Lung microvascular endothelial cell (primary cell): Measurements from ENCODE around the gene ABHD5. TPM values are rescaled to one million over a fixed set of nuclear protein-coding genes. Genes with fewer than 3 reads are reported as not detected.
A peak's percentile ranks its signal among the peaks of the same experiment; 100 is the strongest.

Experiments
- DNase-seq, 2 donors: peaks; one replicate each; pipeline versions ENCODE4 v3.0.0 to v3.0.0-alpha.2; 2010; ENCODE audit warnings: low read depth in 2 of 2
- total RNA-seq: library from RNA; depleted of rRNA; stranded (reverse); fragments of >200 nt; gene quantifications from 2 replicates; pipeline ENCODE4 v1.2.1, GENCODE V29; 2014

Gene ABHD5
- total RNA-seq, 1 donor from 2014 or later: 9.1 TPM

DNA sequence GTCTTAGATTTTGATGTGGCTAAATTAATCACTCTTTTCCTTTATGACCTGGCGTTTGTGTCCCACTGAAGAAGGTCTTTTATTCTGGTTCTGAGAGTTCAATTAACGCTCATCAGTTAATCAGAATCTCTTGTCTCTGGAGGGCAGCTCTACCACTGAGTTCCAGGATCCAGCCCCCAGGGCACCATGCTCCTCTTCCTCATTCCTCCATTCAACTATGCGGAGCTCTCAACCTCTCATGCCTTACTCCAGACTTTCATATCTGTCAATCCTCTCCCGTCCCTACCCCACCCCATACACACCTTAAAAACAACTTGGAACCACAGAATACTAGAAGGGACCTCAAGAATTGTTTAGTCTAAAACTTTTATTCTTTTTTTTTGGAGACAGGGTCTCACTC lies 4.8 kb upstream of the ABHD5 start:
- DNase-seq: no peak

DNA sequence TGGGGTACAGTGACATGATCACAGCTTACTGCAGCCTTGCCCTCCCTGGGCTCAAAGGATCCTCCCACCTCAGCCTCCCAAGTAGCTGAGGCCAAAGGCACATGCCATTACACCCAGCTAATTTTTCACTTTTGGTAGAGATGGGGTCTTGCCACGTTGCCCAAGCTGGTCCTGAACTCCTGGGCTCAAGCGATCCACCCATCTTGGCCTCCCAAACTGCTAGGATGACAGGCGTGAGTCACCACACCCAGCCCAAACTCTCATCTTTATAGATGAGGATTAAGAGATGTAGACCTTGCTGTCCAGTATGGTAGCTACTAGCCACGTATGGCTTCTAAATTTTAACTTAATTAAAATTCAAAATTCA lies 4.4 kb upstream of the ABHD5 start:
- DNase-seq: no peak

DNA sequence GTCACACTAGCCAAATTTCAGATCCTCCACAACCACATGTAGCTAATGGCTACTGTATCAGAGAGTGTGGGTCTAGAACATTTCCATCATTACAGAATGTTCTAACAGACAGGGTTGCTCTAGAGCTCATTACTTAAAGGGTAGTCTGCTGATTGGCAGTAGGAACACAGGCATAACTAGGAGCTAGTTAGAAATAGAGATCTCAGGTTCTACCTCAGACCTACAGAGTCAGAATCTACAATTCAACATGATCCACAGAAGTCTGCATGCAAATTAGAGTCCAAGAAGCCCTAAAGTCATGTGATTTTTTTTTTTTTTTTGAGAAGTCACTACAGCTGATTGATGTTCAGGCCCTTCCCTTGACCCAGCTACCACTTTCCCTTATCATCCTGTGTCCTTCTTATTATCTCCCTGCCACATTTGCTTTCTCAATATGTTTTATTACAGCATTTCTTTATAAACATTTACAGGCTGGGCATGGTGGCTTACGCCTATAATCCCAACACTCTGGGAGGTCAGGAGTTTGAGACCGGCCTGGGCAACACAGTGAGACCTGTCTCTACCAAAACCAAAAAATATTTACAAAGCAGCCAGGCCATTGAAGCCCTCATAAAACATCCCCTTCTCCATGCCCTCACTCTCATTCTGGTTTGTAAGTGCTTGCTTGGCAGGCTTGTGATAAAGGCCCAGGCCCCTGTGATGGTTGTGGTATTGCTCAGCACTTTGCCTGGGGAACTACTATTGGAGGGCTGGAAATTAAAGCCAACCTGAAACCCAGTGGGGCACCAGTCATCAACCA lies 3.8 kb upstream of the ABHD5 start:
- DNase-seq: no peak

DNA sequence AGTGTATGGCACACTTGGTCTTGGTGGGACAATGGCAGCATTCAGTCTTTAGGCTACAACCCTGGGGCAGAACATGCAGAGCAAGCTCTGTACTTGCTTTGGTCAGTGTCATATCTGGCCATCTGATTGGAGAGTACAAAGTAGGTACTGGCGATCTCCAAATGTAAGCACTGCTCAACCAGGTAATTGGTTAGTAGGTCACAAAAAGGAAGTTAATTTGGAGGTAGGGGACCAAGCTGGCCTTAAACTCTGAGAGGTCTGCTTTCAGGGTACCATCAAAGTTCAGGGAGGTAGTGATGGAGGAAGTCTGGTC lies 3.3 kb upstream of the ABHD5 start:
- no peak for DNase-seq

DNA sequence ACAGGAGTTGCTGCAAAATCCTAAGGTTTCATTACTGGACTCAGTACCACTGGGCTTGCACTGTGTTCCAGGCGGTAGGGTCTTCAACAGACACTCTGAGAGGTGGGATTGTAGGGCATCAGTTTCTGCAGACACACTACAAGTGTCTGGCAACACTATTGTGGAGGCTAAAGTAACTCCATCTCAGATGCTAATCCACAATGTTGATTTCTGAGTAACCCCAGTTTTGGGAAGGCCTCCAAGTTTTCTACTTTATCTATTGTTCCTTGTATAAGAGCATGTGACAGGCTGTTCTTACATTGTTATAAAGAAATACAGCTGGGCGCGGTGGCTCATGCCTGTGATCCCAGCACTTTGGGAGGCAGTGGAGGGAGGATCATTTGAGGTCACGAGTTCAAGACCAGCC lies 2.5 kb upstream of the ABHD5 start:
- DNase-seq: peak in 1 of 2 donors; percentile 13

DNA sequence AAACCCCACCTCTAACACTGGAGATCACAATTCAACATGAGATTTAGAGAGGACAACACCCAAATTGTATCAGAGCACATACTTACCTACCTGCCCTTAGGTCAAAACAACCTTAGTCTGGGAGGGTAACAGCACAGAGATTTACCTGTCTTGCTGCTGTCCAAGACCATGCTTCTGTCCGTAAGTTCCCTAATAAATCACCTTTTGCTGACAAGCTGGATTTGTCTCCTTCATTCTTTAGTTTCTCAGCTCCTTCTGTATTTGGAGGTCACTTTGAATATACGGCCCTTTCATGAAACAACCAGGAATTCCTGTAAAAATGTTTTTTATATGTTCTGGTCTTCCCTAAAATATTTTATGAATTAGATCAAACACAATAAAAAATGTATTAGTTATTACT lies 1.6 kb upstream of the ABHD5 start:
- DNase-seq: no peak

DNA sequence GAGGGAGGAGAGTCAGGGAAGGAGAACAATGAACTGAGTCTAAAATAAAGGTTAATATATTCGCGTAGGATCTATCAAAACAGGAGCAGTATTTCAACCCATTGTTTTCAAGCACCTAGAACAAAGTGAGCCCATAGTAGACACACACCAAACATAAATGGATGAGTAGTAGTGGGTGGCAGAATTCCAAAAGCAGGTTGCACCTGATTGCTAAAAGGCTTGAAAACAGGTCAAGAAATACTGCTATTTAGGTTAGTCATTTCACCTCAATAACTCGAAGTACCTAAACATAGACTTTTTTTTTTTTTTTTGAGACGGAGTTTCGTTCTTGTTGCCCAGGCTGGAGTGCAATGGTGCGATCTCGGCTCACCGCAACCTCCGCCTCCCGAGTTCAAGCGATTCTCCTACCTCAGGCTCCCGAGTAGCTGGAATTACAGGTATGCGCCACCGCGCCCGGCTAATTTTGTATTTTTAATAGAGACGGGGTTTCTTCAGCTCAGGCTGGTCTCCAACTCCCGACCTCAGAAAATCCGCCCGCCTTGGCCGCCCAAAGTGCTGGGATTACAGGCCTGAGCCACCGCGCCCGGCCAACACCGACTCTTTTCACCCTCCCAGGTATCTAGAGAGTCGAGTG lies 855 bp upstream of the ABHD5 start:
- DNase-seq: no peak

DNA sequence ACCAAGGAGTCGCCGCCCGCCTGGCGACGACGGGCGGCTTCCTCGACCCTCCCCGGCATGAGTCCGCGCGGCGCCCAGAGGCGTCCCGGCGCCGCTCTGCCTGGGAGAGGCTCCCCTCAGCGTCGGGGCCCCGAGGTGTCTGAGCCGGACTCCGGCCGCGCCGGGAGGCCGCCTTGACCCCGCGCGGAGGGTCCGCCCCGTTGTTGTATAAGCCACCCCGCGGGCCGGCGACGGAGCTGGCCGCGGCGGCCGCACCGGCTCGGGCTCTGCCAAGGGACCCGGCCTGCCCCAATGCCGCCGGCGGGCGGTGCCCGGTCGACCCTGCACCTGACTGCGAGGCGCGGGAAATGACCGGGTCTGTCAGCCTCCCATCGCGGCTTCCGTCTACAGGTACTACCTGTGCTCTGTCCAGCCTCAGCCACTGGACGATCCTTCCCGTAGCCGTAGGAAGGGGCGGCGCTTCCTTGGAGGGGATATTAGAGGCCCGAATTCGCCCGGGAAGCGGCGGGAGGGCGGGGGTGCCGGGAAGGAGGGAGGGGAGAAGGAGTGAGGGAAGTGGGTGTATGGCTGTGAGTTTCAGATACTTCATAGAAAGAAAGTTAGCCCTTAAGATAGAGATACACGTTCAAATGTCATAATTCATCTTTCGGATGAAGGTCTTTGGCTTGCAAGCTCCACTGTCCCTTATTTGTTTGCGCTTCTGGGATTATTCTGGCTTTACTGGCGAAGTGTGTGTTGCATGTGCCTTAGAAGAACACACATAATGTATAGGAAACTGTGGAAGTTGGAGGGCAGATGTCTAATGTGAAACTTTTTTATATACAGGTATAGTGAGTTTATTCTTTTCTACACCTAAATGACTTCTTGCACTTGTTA lies 620 bp downstream of the ABHD5 start:
- DNase-seq: peak in 1 of 2 donors; percentile 31

DNA sequence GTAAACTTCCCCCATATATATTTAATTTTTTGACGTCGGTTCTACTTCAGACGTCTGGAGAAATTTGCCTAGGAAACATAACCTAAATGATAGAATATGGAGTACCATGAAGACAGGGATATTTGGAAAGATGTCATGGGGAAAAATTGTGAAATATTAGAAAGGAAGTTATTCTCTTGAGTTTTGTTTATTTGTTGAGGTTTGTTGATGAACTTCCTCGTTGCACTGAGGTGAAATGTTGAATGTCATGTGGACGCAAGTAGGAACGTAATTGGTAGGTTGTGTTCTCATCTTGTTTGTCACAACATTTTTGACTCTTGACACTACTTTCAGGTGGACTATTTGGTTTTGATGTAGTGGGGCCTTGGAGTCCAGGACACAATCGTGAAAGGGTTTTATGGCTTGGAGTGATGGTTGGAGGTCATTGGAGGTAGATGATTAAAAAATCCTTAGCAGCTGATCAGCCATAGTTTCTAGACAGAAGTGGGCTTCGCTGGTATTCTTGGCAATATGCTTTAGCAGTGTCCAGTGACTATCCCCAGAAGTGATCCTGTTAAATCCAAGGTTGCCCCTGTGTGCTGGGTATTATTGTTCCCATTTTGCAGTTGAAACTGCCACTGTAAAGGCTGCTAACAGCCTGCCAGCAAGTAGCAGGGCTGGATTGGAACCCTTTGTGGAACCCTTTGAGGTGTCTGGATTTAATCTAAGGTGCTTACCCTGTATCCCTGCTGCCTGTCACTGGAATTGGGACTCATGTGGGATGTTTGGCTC lies 1.5 kb downstream of the ABHD5 start:
- peak in 1 of 2 donors; percentile 17 for DNase-seq

DNA sequence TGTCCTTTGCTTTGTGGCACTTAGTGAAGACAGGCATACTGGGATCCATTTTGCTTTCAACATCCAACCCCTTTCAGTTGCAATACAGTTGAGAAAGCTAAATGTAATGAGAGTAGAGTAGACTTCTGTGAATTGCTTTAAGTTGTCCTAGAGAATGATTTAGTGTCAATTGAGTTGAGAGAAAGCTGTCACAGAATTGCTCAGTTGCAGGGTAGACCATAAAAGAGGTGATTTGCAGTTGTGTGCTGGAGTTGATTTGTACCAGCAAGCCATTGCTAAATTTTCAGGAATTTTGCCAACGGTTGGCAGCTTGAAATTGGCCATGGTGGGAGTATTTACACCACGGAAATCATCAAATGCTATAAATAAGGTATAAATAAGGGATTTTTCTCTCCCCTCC lies 2.2 kb downstream of the ABHD5 start:
- no peak for DNase-seq

DNA sequence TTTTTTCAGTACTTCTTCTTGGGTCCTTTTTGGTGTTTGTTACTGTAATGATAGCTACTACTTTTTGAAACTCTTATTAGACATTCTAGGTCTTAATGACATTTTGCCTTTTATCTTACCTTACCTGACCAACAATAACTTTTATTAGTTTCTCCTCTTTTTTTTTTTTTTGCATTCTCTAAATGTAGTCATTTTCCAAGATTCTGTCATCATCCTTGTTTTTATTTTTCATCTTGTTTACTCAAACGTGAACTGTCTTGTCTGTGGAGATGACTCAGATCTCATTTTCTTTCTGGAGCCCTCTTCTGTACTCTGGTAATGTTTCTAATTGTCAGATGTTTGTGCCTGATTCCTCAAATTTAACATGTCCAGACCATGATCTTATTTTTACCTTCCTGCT lies 2.9 kb downstream of the ABHD5 start:
- no peak for DNase-seq

DNA sequence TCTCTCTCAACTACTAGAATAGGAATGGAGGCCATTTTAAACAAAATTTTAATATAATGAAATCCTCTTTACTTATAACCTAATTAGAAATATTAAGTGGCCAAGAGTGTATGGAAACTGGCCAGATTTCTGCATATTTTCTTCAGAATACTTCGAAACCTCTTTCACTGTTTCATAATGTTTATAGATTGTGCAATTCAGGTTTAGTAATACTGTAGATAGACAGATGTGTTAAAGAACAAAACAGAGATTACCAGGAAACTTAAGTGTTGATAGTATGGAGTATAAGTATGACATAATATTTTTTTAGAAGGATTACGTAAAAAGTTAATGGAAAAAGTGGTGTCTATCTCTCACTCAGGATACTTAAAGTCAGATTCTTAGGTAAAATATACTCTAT lies 4.7 kb downstream of the ABHD5 start:
- DNase-seq: no peak

DNA sequence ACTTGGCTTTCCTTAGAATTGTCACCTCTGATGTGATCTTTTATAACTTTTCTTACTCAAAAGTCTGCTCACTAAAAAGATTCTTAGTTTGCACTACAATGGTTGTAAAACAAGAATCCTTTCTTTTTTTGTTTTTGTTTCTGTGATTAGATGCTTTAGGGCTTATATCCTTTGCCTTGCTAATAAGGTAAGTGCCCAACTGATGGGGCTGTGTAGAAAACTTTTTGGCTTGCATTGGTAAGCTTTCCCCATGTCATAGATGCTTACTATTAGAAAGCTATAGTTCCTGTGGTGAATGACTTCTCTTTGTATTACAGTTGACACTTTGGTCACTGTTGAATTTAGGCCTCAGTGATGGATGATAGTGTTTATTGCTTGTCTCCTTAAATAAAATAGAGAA lies 5.1 kb downstream of the ABHD5 start:
- no peak for DNase-seq

DNA sequence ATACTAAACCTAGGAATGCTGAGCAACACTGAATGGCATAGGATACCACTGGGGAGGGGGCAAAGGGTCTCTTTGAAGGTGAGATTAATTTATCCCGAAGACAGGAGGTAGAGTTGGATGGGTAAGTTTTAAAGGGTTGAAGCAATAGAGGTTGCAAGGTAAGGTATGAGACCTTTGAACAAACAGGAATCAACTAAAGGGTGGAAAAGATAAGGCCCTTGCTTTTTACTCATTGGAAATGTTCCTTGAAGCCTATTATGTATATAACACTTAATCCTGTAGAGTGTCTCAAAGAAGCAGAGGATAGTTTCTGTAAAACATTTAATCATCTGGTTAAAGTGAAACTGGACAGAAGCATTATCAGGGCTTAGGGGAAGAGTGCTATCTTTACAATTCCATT lies 5.7 kb downstream of the ABHD5 start:
- DNase-seq: no peak

DNA sequence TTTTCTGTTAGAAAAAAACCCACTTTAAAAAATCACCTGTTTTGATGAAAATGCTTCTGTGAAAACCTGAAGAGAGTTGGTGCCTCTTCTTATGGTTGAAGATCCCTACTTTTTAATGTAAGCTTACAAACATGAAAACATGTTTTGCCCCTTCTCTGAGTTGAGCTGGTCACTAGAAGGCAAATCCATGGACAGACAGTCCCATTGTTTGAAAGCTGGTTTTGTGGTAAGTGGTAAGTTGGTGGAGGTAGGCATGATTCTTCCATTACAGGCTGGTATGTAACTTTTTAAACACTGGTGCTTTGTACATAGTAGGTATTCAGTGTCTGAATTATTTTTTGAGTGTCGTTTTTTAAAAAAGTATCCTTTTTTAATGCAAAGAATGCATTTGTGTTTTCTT lies 6.1 kb downstream of the ABHD5 start:
- no peak for DNase-seq

DNA sequence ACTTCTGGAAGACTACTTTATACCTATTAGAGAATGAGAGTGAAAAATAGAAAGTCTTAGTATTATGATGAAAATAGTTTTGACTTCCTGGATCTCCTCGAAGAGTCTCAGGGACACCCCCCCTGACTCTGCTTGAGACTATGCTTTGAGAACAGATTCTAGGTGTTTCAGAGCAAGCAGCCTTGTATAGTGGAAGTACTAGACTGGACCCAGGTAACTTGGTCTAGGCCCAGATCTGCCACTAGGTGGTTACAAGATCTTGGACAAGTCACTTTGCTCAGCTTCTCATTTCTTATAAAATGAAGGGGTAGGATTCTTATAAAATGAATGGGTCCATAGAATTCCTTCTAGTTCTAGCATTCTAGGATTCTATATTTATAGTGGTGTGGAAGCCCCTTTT lies 9.1 kb downstream of the ABHD5 start:
- peak in 1 of 2 donors; percentile 56 for DNase-seq

DNA sequence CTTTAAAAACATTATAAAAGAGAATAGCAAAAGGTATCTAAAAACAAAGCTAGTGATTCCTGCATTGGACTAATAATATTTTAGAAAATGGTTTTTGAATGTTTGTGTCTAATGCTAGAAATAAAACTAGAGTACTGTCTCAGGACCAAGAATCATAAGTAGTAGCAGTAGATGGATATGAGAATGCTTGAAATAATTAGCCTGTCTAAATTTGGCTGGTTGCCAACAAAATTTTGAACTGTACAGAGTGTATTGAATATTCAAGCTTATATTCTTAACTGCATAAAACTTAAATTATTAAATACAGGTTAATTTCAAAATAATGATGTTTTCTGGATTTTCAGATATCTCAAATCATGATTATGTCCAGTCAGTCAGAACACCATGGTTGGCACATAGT lies 14.0 kb downstream of the ABHD5 start:
- DNase-seq: peak; percentile 9 to 13

DNA sequence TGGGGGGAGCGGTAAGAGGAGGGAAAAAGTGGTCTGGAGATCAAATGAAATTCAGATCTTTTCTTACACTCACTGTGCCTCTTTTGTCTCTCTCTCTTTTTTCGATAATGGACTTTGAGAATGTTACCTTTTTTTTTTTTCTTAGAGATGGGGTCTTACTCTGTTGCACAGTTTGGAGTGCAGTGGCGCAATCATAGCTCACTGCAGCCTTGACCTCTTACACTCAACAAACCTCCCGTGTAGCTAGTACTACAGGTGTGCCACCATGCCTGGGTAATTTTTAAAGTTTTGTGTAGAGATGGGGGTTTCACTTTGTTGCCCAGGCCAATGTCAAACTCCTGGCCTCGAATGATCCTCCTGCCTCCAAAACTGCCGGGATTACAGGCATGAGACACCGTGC lies 15.6 kb downstream of the ABHD5 start:
- no peak for DNase-seq

DNA sequence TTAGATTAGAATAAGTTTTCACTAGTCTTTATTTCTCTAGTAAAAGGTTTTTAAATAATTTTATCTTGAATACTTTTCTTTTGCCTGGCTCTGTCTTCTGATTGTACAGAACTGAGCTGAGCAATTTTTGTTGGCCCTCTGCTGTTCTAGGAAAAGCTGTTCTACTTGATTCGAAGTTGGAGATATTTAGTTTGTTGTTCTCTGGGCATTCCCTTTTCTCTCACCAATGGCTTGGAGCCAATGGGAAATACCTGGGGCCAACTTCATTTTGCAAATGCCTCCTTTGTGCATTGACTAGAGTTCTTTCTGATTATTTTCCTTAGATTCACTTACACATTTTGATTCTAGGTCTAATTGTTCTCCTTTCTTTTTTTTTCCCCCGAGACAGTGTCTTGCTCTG lies 16.5 kb downstream of the ABHD5 start:
- DNase-seq: peak; percentile 30 to 44

DNA sequence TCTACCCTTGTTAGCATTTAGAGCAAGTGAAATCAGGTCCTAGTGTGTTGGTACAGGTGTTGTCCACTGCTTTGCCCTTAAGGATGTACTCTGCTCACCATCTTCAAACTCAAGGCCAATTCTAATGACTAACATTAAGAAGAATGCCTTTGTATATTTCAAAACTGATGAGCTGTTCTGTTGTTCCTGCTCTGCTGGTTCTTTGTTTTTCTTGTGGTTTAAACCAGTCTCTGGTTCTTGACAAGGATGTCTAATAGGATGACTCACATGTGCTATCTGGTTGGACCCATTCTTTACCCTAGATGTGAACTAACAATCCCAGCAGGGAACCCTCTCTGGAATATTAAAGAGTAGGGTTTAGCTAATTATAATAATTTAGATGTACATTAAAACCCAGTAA lies 17.3 kb downstream of the ABHD5 start:
- DNase-seq: peak in 1 of 2 donors; percentile 87

DNA sequence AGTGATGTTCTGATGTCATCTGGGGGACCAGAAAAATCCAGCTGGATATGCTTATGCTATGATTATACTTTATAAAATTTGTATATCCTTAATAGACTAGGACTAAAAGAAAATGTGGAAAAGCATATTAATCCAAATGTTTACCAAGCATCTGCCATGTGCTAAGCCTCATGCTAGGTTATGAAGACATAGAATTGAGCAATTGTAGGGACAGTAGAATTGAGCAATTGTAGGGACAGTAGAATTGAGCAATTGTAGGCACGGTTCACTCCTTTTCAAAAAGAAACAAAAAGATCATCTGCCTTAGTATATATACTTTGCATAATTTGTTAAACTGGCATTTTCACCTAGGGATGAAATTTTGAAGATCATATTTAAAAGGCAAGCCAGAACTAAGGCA lies 18.3 kb downstream of the ABHD5 start:
- DNase-seq: no peak

DNA sequence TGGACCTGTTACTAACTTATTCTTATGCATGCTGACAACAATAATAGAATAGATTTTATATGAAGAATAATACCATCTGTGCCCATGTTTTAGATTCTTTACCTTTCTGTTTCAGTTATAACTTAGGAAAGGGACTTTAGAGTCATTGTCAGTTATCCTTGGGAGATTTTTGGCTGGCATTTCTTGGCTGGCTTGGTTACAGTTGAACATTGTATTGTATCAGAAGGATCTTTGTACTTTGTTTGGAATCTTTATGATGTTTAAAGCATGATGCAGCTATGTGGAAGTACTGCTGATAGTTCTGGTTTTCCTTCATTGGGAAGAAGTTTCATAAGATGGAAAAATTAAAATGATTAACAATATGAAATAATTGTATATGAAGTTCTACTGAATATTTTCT lies 19.9 kb downstream of the ABHD5 start:
- no peak for DNase-seq
